ENCODE measurements around the gene THADA.

DNA sequence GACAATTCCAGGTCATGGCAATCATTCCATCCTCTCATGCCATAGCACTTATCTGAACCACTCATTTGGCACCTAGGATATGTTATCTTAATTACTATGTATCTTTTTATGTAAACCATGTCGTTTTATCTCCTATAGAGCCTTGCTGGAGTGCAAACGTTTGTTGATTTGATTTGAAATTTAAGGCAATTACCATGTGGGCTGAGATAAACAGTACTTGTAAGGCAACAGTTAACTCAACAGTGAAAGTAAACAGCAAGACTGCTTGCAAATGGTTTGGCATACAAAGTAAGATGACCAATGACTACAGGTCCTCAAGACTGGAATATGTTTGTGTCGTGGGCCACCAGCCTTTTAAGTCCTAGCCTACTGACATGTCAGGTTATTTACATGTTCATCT, 235.7 kb downstream of the THADA start:
- TF ChIP-seq POLR2AphosphoS5 (IDR thresholded peaks at IDR 0.05; ENCODE audit: low read depth, low read length) (no peak), TAF1 (IDR thresholded peaks at IDR 0.05; ENCODE audit: borderline replicate concordance, insufficient read depth, low read length) (no peak), SIN3A (IDR thresholded peaks at IDR 0.05; ENCODE audit: borderline replicate concordance, insufficient read depth, low read length) (no peak), FOXP2 (optimal IDR thresholded peaks at IDR 0.05; ENCODE audit: borderline replicate concordance, extremely low read depth, extremely low read length, insufficient read depth) (no peak)
- TF ChIP-seq, protein P1, sequence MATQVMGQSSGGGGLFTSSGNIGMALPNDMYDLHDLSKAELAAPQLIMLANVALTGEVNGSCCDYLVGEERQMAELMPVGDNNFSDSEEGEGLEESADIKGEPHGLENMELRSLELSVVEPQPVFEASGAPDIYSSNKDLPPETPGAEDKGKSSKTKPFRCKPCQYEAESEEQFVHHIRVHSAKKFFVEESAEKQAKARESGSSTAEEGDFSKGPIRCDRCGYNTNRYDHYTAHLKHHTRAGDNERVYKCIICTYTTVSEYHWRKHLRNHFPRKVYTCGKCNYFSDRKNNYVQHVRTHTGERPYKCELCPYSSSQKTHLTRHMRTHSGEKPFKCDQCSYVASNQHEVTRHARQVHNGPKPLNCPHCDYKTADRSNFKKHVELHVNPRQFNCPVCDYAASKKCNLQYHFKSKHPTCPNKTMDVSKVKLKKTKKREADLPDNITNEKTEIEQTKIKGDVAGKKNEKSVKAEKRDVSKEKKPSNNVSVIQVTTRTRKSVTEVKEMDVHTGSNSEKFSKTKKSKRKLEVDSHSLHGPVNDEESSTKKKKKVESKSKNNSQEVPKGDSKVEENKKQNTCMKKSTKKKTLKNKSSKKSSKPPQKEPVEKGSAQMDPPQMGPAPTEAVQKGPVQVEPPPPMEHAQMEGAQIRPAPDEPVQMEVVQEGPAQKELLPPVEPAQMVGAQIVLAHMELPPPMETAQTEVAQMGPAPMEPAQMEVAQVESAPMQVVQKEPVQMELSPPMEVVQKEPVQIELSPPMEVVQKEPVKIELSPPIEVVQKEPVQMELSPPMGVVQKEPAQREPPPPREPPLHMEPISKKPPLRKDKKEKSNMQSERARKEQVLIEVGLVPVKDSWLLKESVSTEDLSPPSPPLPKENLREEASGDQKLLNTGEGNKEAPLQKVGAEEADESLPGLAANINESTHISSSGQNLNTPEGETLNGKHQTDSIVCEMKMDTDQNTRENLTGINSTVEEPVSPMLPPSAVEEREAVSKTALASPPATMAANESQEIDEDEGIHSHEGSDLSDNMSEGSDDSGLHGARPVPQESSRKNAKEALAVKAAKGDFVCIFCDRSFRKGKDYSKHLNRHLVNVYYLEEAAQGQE (IDR thresholded peaks at IDR 0.05; ENCODE audit: insufficient read depth in 1 of 2, low read depth in 2 of 2, low read length in 2 of 2), result no peak
